Endothelial cell of umbilical vein (primary cell): Measurements from ENCODE around the gene COX7A2. TPM values are rescaled to one million over a fixed set of nuclear protein-coding genes. Genes with fewer than 3 reads are reported as not detected.

Source experiments
- BruUV-seq: library from RNA; stranded (reverse); fragments of 400-500 nt; replicated peaks from 2 replicates; lab custom pipeline; 2021; lab: Mats Ljungman, UMichigan
- CTCF ChIA-PET: fragments of 300-600, 350-600 bp; sonication (Branson Sonifier 250); formaldehyde crosslinking; loops from one replicate; lab custom pipeline; 2021; ENCODE audit warnings: antibody characterized with exemption, inconsistent platforms; lab: Charles Lee
- POLR2A ChIA-PET: fragments of 300-600, 350-600 bp; sonication (Branson Sonifier 250); formaldehyde crosslinking; loops from one replicate; lab custom pipeline; 2021; ENCODE audit warnings: antibody characterized with exemption, inconsistent platforms; lab: Charles Lee
- DNase-seq: peaks from one replicate; pipeline ENCODE4 v3.0.0-alpha.2; 2011; ENCODE audit warnings: low read depth, low spot score
- FAIRE-seq: peaks from 2 replicates; lab custom pipeline; 2011; peaks lifted over from hg19 to GRCh38; lab: Jason Lieb, UNC
- H2AFZ ChIP-seq: 2 replicates; pipeline ENCODE4 v1.6.0; 2012; ENCODE audit warnings: low read depth, low read length, control low read depth, inconsistent platforms
- H3K27ac ChIP-seq: 2 replicates; pipeline ENCODE4 v1.5.1; 2011; ENCODE audit warnings: low read depth, mild to moderate bottlenecking, control low read depth, low read length, moderate library complexity; ENCODE audit not compliant: insufficient read depth
- H3K27me3 ChIP-seq, 2 experiments: 2 replicates each; pipeline versions ENCODE4 v1.6.0 to v1.6.1; 2011; ENCODE audit warnings: low read length in 2 of 2, mixed read lengths in 1 of 2; ENCODE audit not compliant: control insufficient read depth in 2 of 2, insufficient read depth in 2 of 2
- H3K36me3 ChIP-seq, 2 experiments: 2 replicates in 1 of 2; 3 replicates in 1 of 2; pipeline ENCODE4 v1.5.1; 2011; ENCODE audit warnings: low read length in 2 of 2, mild to moderate bottlenecking in 1 of 2, moderate library complexity in 1 of 2; ENCODE audit not compliant: control insufficient read depth in 2 of 2, insufficient read depth in 2 of 2; ENCODE audit errors: extremely low read depth in 1 of 2
- H3K4me1 ChIP-seq: 3 replicates; pipeline ENCODE4 v1.5.1; 2011; ENCODE audit warnings: mild to moderate bottlenecking, low read length; ENCODE audit not compliant: control insufficient read depth, insufficient read depth; ENCODE audit errors: extremely low read depth
- H3K4me2 ChIP-seq: 2 replicates; pipeline ENCODE4 v1.6.1; 2011; ENCODE audit warnings: low read length, control low read depth, mixed read lengths; ENCODE audit not compliant: insufficient read depth
- H3K4me3 ChIP-seq, 3 experiments: fragments of 200-600 bp in 1 of 3; sonication (generic), shearing (Covaris generic) in 1 of 3; replicated peaks in 1 of 3; 2 replicates each; pipeline ENCODE4 v1.5.1; 2011 to 2016; ENCODE audit warnings: control low read depth in 3 of 3, low read length in 3 of 3, mild to moderate bottlenecking in 2 of 3, inconsistent platforms in 1 of 3, low read depth in 1 of 3, moderate library complexity in 1 of 3; ENCODE audit not compliant: insufficient read depth in 1 of 3
- H3K79me2 ChIP-seq: 2 replicates; pipeline ENCODE4 v1.6.0; 2012; ENCODE audit warnings: low read length, inconsistent platforms; ENCODE audit not compliant: control insufficient read depth, insufficient read depth
- H3K9ac ChIP-seq: replicated peaks from 2 replicates; pipeline ENCODE3; 2011; ENCODE audit warnings: low read length, control low read depth; ENCODE audit not compliant: insufficient read depth; ENCODE audit errors: extremely low read depth
- H3K9me1 ChIP-seq: replicated peaks from 3 replicates; pipeline ENCODE4 v1.6.0; 2011; ENCODE audit warnings: mild to moderate bottlenecking, low read length; ENCODE audit not compliant: control insufficient read depth, insufficient read depth; ENCODE audit errors: extremely low read depth
- H3K9me3 ChIP-seq: replicated peaks from 2 replicates; pipeline ENCODE4 v1.5.1; 2012; ENCODE audit warnings: low read length, inconsistent platforms; ENCODE audit not compliant: control insufficient read depth, insufficient read depth
- H4K20me1 ChIP-seq: replicated peaks from 2 replicates; pipeline ENCODE3; 2011; ENCODE audit warnings: mild to moderate bottlenecking, low read length; ENCODE audit not compliant: control insufficient read depth, insufficient read depth; ENCODE audit errors: extremely low read depth
- CTCF ChIP-seq, 2 donors: IDR thresholded peaks; 1 replicate in 1 of 2; 2 replicates in 1 of 2; pipeline ENCODE4 v1.5.1; 2011; ENCODE audit warnings: low read length in 2 of 2, mild to moderate bottlenecking in 2 of 2, moderate library complexity in 2 of 2, control low read depth in 1 of 2, inconsistent platforms in 1 of 2, low read depth in 1 of 2; ENCODE audit not compliant: insufficient read depth in 1 of 2; ENCODE audit errors: extremely low read depth in 1 of 2
- EZH2 ChIP-seq: IDR thresholded peaks from 2 replicates; pipeline ENCODE4 v1.6.1; 2012; ENCODE audit warnings: borderline replicate concordance, low read depth, mild to moderate bottlenecking, moderate library complexity, low read length, inconsistent platforms; ENCODE audit not compliant: severe bottlenecking
- FOS ChIP-seq: IDR thresholded peaks from 2 replicates; pipeline ENCODE4 v1.6.1; 2011; ENCODE audit warnings: mild to moderate bottlenecking, low read length, moderate library complexity, borderline replicate concordance; ENCODE audit not compliant: insufficient read depth
- GATA2 ChIP-seq: IDR thresholded peaks from 2 replicates; pipeline ENCODE4 v1.7.0; 2011; ENCODE audit warnings: low read depth, mild to moderate bottlenecking, moderate library complexity, mixed read lengths, low read length; ENCODE audit not compliant: insufficient read length, insufficient read depth
- JUN ChIP-seq: IDR thresholded peaks from 2 replicates; pipeline ENCODE4 v1.6.1; 2011; ENCODE audit warnings: borderline replicate concordance, low read depth; ENCODE audit not compliant: insufficient read length, insufficient read depth
- MAX ChIP-seq: IDR thresholded peaks from 2 replicates; pipeline ENCODE4 v1.6.1; 2011; ENCODE audit not compliant: insufficient read depth, insufficient read length
- MYC ChIP-seq: IDR thresholded peaks from one replicate; pipeline ENCODE4 v1.6.1; 2011; ENCODE audit warnings: mild to moderate bottlenecking, low read depth, low read length
- POLR2A ChIP-seq: IDR thresholded peaks from 2 replicates; pipeline ENCODE4 v1.6.1; 2012; ENCODE audit warnings: low read depth, mild to moderate bottlenecking, control low read depth, low read length
- POLR2AphosphoS5 ChIP-seq: IDR thresholded peaks from 2 replicates; pipeline ENCODE4 v1.6.1; 2012; ENCODE audit warnings: low read depth, mild to moderate bottlenecking, control low read depth, low read length, moderate library complexity; ENCODE audit not compliant: insufficient read depth
- dilution Hi-C: fragments of 300-500 bp; cut with MboI; formaldehyde crosslinking; loops from one replicate; pipeline ENCODE4 v1.15.0; 2019; ENCODE audit warnings: low sequenced_read_pairs; ENCODE audit not compliant: extremely low pct_ligation_motif_present
- intact Hi-C: fragments of 100-400 bp; cut with micrococcal nuclease; formaldehyde crosslinking; loops from one replicate; pipeline ENCODE4 v1.10.0; 2022
- polyA plus RNA-seq, 4 experiments: library from polyadenylated mRNA; depleted of rRNA in 3 of 4; stranded (reverse) in 3 of 4; unstranded in 1 of 4; fragments of >200 nt; gene quantifications; 2 replicates each; pipeline versions ENCODE4 v1.2.1 to v1.2.3, GENCODE V29; 2011 to 2012; ENCODE audit warnings: missing spikeins in 1 of 4
- total RNA-seq: library from RNA; stranded (reverse); gene quantifications from 2 replicates; pipeline ENCODE4 v1.2.3, GENCODE V29; 2021

COX7A2 gene
- total and polyA plus RNA-seq, 2 donors (not counting 3 experiments of a cell fraction or from before 2014, with no cell fraction given): 254 to 426 TPM

DNA sequence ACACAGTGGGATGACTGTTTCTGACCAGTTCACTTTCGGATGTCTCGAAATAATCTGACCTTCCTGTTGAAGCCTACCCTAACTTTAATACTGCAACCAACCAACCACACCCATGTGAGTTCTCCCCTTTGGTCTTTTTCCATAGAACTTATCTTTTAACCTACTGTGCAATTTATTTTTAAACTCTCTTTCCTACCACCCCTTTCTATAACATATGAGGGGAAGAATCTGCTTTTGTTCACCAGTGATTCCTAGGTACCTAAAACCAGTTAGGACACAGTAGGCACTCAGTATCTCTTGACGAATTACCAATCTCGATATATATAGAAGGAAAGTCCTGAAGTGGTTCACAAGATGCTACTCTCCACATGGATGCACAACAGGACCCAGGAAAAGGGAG lies 7.0 kb downstream of the COX7A2 start:
- dilution Hi-C loops: no loop called here
- no peaks in the 10 kb centered on the region for H3K4me1 ChIP-seq
- H4K20me1 ChIP-seq: no peaks in the 10 kb centered on the region
- ChIA-PET CTCF (no interaction called here), POLR2A (no interaction called here)
- intact Hi-C loops: no loop called here
- no peaks in the 10 kb centered on the region for H3K9me1 ChIP-seq
- H3K4me3 ChIP-seq: no peak overlapping the region
- peaks cover 8 to 16% of the 10 kb centered on the region in 2 experiments for H3K36me3 ChIP-seq
- TF ChIP-seq MAX (no peak), FOS (no peak), JUN (no peak), POLR2AphosphoS5 (no peak), CTCF (IDR thresholded peaks at IDR 0.05; ENCODE audit: extremely low read depth in 1 of 2, insufficient read depth in 1 of 2, low read depth in 1 of 2, low read length in 2 of 2) (no peak), EZH2 (no peak), GATA2 (no peak), POLR2A (no peak), MYC (no peak)
- no peak overlapping the region for H2AFZ ChIP-seq
- FAIRE-seq: no peak
- peaks cover 9% of the 10 kb centered on the region for H3K79me2 ChIP-seq
- no peaks in the 10 kb centered on the region for H3K9me3 ChIP-seq
- no peak overlapping the region for H3K4me2 ChIP-seq
- H3K9ac ChIP-seq: no peak overlapping the region
- H3K27ac ChIP-seq: no peak overlapping the region
- DNase-seq: no peak
- H3K27me3 ChIP-seq: no peaks in the 10 kb centered on the region
- BruUV-seq: no TSS peak
